Stimulated activated CD4-positive, alpha-beta T cell treated with anti-CD3 and anti-CD28 coated beads, Interleukin-12 subunit alpha, Interleukin-12 subunit beta, amount 100 ng/mL, for 48 hours (primary cell): ENCODE data around the gene PAQR9.

ENCODE experiments used
- DNase-seq, 3 donors: peaks; one replicate each; pipeline ENCODE4 v3.0.0-alpha.2; 2020; ENCODE audit warnings: low read depth in 2 of 3, low spot score in 1 of 3

The PAQR9 gene

GRCh38 chr3:142982038-142982773 lies 18.7 kb upstream of the PAQR9 start:
- DNase-seq = no peak

GRCh38 chr3:142981108-142981507 lies 17.6 kb upstream of the PAQR9 start:
- no peak for DNase-seq

DNA sequence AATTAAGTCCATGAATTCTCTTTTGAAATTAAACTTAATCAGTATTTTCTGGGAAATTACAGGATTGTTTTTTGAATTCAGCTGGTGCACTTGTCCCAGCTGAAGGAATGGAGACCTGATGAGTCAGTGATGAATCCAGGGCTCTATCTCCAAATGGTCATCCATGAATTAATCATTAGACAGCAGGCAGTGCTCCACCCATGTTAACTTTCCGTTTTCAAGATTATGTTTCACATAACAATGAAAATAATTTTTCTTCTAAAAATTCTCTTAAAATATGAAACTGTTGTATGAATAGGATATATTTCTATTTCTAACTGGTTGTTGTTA lies 13.9 kb upstream of the PAQR9 start:
- no peak for DNase-seq

DNA sequence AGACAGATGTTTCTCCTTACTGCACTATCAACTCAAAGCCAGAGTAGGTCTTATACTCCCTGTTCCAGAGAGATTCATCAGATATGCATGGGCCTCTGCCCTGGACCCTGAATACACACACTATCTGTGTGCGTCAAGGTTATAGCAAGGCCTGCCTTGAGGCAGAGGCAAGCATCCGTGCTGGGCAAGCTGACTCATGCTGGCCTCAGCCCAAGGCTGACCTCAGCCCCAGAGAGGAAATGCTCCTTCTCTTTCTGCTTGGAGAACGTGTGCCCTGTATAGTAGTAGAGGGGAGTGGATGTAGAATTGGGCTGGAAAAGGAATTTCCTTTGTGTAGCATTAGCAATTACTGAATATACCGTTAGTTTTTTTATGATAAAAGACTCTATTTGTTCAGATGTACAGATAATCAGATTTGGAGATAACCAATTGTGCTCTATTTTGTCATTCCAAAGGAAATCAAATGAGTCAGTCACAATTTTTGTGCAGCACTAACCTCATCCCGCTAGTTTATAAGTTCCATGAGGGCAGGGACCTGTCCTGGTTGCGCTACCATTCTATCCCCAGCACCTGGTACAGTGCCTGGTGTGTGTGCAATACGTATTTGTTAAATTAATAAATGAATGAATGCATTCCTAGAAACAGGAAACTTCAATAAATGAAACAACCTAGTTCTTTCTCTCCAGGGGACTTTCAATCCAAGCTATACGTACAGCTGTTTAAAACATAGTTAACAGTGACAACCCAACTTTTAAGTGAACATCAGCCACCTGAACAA lies 13.3 kb upstream of the PAQR9 start:
- no peak for DNase-seq

DNA sequence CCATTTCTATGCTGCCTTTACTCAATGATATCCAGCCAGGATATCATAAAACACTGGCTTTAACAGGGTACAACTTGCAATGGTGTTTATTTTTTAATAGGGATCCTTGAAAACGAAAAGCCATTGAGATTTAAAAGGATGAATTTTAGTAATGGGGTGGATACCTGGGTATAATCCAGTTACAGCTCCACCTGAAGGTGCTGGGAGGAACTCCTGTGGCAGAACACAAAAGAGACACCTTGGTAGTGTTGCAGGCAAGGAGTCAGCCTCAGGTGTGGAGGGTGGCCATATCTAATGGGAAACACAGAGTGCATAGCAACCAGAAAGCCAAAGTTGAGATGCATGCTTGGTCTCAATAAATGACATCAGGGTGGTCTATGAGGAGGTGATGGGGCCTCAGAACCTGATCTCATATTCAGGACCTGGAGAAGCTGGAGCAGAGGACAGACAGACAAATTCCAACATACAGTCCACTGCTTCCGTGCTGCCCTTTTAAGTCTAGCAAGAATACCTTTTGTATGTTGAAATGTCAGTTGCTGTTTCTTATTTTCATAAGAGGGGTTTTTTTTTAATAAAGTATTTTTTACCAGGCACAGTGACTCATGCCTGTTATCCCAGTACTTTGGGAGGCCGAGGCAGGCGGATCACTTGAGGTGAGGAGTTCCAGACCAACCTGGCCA lies 12.0 kb upstream of the PAQR9 start:
- DNase-seq = no peak

DNA sequence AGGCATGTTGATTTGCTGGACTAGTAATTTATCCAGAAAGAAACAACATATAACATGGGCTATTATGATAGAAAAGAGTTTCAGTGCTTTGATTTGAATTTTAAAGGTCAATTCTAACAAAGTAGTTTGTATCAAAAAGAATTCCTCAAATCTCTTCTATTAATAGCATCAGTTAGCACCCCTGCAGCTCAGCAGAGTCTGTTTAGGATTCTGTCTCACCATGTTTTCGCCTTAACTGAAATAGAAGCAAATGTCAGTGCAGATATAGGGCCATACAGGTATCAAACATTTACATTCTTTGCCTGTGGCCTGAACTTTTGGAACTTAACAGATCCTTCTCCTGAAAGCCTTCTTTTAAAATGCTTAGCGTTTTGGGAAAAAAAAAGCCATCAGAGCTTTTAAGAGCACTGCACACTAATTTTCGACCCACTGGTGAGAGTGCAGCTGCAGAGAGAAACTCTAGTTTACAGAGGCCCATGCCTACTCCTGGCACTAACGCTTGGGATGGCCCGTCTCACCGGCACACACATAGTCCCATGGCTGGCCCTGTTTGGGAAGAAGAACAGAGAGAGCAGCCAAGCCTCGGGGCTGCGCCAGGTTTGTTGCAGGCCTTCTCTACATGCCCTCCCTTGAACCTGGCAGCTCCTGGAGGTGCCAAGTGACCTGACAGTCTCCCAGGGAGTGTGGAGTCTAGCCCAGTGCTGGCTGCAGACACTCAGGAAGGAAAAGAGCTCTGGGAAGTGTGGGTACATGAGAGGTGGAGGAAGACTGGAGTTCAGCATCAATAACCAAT lies 9.9 kb upstream of the PAQR9 start:
- no peak for DNase-seq

- DNase-seq = no peak
These were observed 8.7 kb upstream of the PAQR9 start for GRCh38 chr3:142972092-142972753.

- DNase-seq = no peak
These were observed 8.0 kb upstream of the PAQR9 start for GRCh38 chr3:142971431-142971830.

- DNase-seq = no peak
These were observed 5.0 kb upstream of the PAQR9 start for GRCh38 chr3:142968319-142969025.

GRCh38 chr3:142966808-142967207 lies 3.3 kb upstream of the PAQR9 start:
- DNase-seq = no peak

GRCh38 chr3:142965581-142965980 lies 2.1 kb upstream of the PAQR9 start:
- DNase-seq = no peak

DNA sequence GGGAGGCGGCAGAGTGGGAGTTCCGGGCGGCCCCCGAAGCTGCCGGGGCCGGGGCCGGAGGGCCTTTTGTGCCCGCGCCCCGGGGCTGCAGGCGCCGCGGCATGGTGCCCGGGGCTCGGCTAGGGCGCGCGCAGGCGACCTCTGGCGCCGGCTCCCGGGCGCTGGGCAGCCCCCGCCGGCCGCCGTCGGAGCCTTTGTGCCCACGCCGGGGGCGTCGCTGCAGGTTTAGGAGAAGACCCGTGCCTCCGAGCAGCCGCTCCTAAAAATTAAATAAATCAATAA lies 299 bp downstream of the PAQR9 start:
- no peak for DNase-seq

DNA sequence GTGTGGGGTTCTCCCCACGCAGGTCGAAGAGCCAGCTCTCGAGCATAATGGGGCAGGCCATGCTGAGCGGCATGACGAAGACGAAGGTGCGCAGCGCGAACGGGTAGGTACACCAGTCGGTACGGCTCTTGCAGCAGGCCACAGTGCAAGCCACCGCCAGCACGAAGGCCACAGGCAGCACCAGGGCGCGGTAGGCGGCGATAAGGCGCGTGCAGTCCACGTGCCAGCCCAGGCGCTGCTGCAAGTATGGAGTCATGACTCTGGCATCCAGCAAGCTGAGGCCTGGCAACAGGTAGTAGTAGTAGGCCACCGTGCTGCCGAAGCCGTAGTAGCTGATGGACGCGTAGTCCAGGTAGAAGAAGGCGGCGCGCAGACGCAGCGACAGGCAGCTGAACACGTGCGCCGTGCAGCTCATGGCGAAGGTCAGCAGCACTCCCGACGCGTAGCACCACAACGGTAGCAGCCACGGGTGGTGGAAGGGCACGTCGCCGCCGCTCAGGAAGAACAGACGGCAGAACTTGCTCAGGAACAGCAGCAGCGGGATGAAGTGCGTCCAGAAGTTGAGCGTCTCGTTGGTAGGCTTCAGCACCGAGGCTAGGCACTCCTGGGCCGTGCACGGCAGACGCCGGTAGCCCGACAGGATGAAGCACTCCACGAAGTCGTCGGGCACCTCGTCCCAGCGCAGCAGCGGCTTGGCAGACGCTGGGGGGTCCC lies 797 bp downstream of the PAQR9 start:
- no peak for DNase-seq

GRCh38 chr3:142962175-142962519 lies 1.3 kb downstream of the PAQR9 start:
- DNase-seq = no peak

GRCh38 chr3:142961539-142961938 lies 1.9 kb downstream of the PAQR9 start:
- no peak for DNase-seq

GRCh38 chr3:142960322-142960850 lies 3.1 kb downstream of the PAQR9 start:
- no peak for DNase-seq

- DNase-seq = peak in 2 of 3 donors; percentile 15 to 33
These were observed 4.8 kb downstream of the PAQR9 start for GRCh38 chr3:142958707-142959106.

DNA sequence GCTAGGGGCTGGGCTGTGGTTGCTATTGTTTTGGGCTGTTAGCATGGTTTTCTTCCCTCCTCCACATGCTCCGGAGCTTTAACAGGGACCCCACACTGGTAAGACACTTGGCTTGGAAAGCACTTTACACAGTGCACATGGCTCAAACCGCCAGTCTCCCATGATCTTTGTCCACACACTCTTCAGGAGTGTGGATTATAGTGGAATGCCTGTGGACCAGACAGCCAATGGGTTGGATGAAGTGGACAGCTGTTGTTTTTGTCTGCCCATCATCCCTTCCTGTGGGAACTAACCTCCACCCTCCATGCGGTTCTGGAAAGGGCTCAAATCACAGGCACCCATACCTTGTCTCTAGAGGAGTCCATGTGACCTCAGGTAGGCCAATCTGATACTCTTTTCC lies 10.0 kb downstream of the PAQR9 start:
- no peak for DNase-seq

DNA sequence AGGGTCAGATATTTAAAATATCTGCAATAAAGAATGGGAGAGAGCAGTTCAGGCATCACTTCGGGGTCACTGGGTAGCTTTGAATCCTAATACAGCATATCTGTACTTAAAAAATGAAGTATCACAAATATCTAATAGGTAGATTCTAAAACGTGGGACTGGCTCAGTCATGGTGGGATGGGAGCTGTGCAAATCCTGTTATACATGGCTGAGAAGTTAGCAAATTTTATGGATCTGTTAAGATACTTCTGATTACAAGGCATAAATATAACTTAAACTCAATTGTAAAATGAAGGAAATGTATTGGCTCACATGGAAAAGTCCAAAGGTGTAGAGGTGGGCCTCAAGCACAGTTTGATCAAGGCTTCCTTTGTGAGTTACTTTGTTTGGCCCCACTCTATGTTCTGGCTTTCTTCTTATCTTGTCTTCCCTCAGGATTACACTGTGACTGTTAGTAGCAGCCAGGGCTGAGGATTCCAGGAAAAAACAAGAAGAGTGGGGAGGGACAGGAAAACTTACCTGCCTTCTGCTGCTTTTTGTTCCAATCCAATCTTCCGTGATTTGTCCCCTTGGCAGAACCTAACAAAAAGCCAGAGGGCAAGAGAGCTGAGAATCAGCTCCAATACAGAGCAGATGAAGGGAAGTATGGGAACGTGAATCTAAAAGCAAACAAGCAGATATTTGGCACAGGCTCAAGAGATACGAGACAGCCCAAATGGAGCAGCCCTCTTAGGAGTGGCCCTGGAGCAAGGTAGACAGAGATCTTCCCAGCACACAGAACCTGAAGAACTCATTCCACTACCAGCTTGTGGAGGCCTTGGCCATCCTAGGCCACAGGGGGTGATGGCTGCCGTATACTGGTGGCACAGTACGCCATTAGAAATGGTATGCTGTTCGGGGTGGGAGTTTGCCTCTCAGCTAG lies 10.9 kb downstream of the PAQR9 start:
- DNase-seq = no peak
